Measurements from ENCODE around the gene ZMIZ2.

ZMIZ2 gene

GRCh38 chr7:44743750-44744149 lies 4.9 kb upstream of the ZMIZ2 start:
- Histone ChIP-seq H3K27ac (no peak overlapping the region), H3K36me3 (replicated peaks) (no peaks in the 10 kb centered on the region), H3K27me3 (replicated peaks) (no peaks in the 10 kb centered on the region), H3K4me3 (ENCODE audit: low read depth, low read length) (no peak overlapping the region)
- in situ Hi-C loops (cut with HindIII; ENCODE audit: low pct_ligation_motif_present, low sequenced_read_pairs) = no loop called here
- TF ChIP-seq, protein P1, sequence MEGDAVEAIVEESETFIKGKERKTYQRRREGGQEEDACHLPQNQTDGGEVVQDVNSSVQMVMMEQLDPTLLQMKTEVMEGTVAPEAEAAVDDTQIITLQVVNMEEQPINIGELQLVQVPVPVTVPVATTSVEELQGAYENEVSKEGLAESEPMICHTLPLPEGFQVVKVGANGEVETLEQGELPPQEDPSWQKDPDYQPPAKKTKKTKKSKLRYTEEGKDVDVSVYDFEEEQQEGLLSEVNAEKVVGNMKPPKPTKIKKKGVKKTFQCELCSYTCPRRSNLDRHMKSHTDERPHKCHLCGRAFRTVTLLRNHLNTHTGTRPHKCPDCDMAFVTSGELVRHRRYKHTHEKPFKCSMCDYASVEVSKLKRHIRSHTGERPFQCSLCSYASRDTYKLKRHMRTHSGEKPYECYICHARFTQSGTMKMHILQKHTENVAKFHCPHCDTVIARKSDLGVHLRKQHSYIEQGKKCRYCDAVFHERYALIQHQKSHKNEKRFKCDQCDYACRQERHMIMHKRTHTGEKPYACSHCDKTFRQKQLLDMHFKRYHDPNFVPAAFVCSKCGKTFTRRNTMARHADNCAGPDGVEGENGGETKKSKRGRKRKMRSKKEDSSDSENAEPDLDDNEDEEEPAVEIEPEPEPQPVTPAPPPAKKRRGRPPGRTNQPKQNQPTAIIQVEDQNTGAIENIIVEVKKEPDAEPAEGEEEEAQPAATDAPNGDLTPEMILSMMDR (IDR thresholded peaks at IDR 0.05; ENCODE audit: low read depth, low read length, missing control alignments) = no peak
- DNase-seq = no peak

GRCh38 chr7:44748948-44749731 lies 493 bp downstream of the ZMIZ2 start:
- TF ChIP-seq, protein P1 (IDR thresholded peaks at IDR 0.05; ENCODE audit: low read depth, low read length, missing control alignments) = no peak
- DNase-seq = no peak
- H3K27ac ChIP-seq = peak overlapping the region; percentile 36
- H3K4me3 ChIP-seq (ENCODE audit: low read depth, low read length) = peak overlapping the region; percentile 76
- no peaks in the 10 kb centered on the region for H3K36me3 ChIP-seq (replicated peaks)
- in situ Hi-C loops (cut with HindIII; ENCODE audit: low pct_ligation_motif_present, low sequenced_read_pairs) = no loop called here
- H3K27me3 ChIP-seq (replicated peaks) = no peaks in the 10 kb centered on the region

- in situ Hi-C loops (cut with HindIII; ENCODE audit: low pct_ligation_motif_present, low sequenced_read_pairs) = no loop called here
- no peak overlapping the region for H3K27ac ChIP-seq
- TF ChIP-seq, protein P1 (IDR thresholded peaks at IDR 0.05; ENCODE audit: low read depth, low read length, missing control alignments) = no peak
Measured at GRCh38 chr7:44749992-44750391, 1.3 kb downstream of the ZMIZ2 start.

GRCh38 chr7:44750424-44750823 lies 1.8 kb downstream of the ZMIZ2 start:
- in situ Hi-C loops (cut with HindIII; ENCODE audit: low pct_ligation_motif_present, low sequenced_read_pairs) = no loop called here
- no peak overlapping the region for H3K4me3 ChIP-seq (ENCODE audit: low read depth, low read length)
- no peak overlapping the region for H3K27ac ChIP-seq
- H3K27me3 ChIP-seq (replicated peaks) = no peaks in the 10 kb centered on the region
- TF ChIP-seq, protein P1 (IDR thresholded peaks at IDR 0.05; ENCODE audit: low read depth, low read length, missing control alignments) = no peak
- DNase-seq = no peak
- no peaks in the 10 kb centered on the region for H3K36me3 ChIP-seq (replicated peaks)

More at GRCh38 chr7:44749992-44750391, 1.3 kb downstream of the ZMIZ2 start:
- no peaks in the 10 kb centered on the region for H3K36me3 ChIP-seq (replicated peaks)
- no peaks in the 10 kb centered on the region for H3K27me3 ChIP-seq (replicated peaks)
- DNase-seq = no peak
- H3K4me3 ChIP-seq (ENCODE audit: low read depth, low read length) = peak overlapping the region; percentile 76

- in situ Hi-C loops (cut with HindIII; ENCODE audit: low pct_ligation_motif_present, low sequenced_read_pairs) = no loop called here
- TF ChIP-seq, protein P1 (IDR thresholded peaks at IDR 0.05; ENCODE audit: low read depth, low read length, missing control alignments) = no peak
- no peaks in the 10 kb centered on the region for H3K36me3 ChIP-seq (replicated peaks)
- DNase-seq = peak; percentile 8
- no peak overlapping the region for H3K27ac ChIP-seq
- no peaks in the 10 kb centered on the region for H3K27me3 ChIP-seq (replicated peaks)
- no peak overlapping the region for H3K4me3 ChIP-seq (ENCODE audit: low read depth, low read length)
Measured at GRCh38 chr7:44750921-44751571, 2.4 kb downstream of the ZMIZ2 start.
